ENCODE measurements around the gene GNAZ.

GNAZ gene

GRCh38 chr22:23153994-23154393 lies 83.7 kb downstream of the GNAZ start:
- Histone ChIP-seq H3K4me1 (ENCODE audit: control insufficient read depth in 1 of 2, insufficient read depth in 2 of 2, low read length in 2 of 2) (no peaks in the 10 kb centered on the region), H3K4me3 (ENCODE audit: low read depth in 1 of 2, low read length in 2 of 2) (no peak overlapping the region), H3K36me3 (ENCODE audit: control insufficient read depth in 1 of 2, insufficient read depth in 2 of 2, low read length in 2 of 2) (peaks cover 0 to 15% of the 10 kb centered on the region in 2 donors), H3K9me3 (ENCODE audit: control insufficient read depth in 1 of 2, low read length in 2 of 2) (no peaks in the 10 kb centered on the region), H3K27me3 (ENCODE audit: low read depth, low read length) (no peaks in the 10 kb centered on the region), H3K27ac (ENCODE audit: low read length) (no peak overlapping the region)

- no peak overlapping the region for H3K4me3 ChIP-seq (ENCODE audit: low read depth in 1 of 2, low read length in 2 of 2)
- no peak overlapping the region for H3K27ac ChIP-seq (ENCODE audit: low read length)
- no peaks in the 10 kb centered on the region for H3K27me3 ChIP-seq (ENCODE audit: low read depth, low read length)
- peaks cover 0 to 18% of the 10 kb centered on the region in 2 donors for H3K36me3 ChIP-seq (ENCODE audit: control insufficient read depth in 1 of 2, insufficient read depth in 2 of 2, low read length in 2 of 2)
- H3K9me3 ChIP-seq (ENCODE audit: control insufficient read depth in 1 of 2, low read length in 2 of 2): no peaks in the 10 kb centered on the region
- H3K4me1 ChIP-seq (ENCODE audit: control insufficient read depth in 1 of 2, insufficient read depth in 2 of 2, low read length in 2 of 2): no peaks in the 10 kb centered on the region
These were observed 84.1 kb downstream of the GNAZ start for GRCh38 chr22:23154461-23154860.

GRCh38 chr22:23155143-23155542 lies 84.8 kb downstream of the GNAZ start:
- Histone ChIP-seq H3K27ac (ENCODE audit: low read length) (no peak overlapping the region), H3K4me1 (ENCODE audit: control insufficient read depth in 1 of 2, insufficient read depth in 2 of 2, low read length in 2 of 2) (no peaks in the 10 kb centered on the region), H3K4me3 (ENCODE audit: low read depth in 1 of 2, low read length in 2 of 2) (no peak overlapping the region), H3K27me3 (ENCODE audit: low read depth, low read length) (no peaks in the 10 kb centered on the region), H3K36me3 (ENCODE audit: control insufficient read depth in 1 of 2, insufficient read depth in 2 of 2, low read length in 2 of 2) (peaks cover 0 to 13% of the 10 kb centered on the region in 2 donors), H3K9me3 (ENCODE audit: control insufficient read depth in 1 of 2, low read length in 2 of 2) (no peaks in the 10 kb centered on the region)

- Histone ChIP-seq H3K27me3 (ENCODE audit: low read depth, low read length) (no peaks in the 10 kb centered on the region), H3K4me1 (ENCODE audit: control insufficient read depth in 1 of 2, insufficient read depth in 2 of 2, low read length in 2 of 2) (no peaks in the 10 kb centered on the region), H3K9me3 (ENCODE audit: control insufficient read depth in 1 of 2, low read length in 2 of 2) (no peaks in the 10 kb centered on the region), H3K27ac (ENCODE audit: low read length) (no peak overlapping the region), H3K4me3 (ENCODE audit: low read depth in 1 of 2, low read length in 2 of 2) (no peak overlapping the region), H3K36me3 (ENCODE audit: control insufficient read depth in 1 of 2, insufficient read depth in 2 of 2, low read length in 2 of 2) (peaks cover 0 to 13% of the 10 kb centered on the region in 2 donors)
These were observed 85.5 kb downstream of the GNAZ start for GRCh38 chr22:23155831-23156230.

GRCh38 chr22:23156286-23156685 lies 86.0 kb downstream of the GNAZ start:
- Histone ChIP-seq H3K4me3 (ENCODE audit: low read depth in 1 of 2, low read length in 2 of 2) (no peak overlapping the region), H3K27me3 (ENCODE audit: low read depth, low read length) (no peaks in the 10 kb centered on the region), H3K27ac (ENCODE audit: low read length) (no peak overlapping the region), H3K4me1 (ENCODE audit: control insufficient read depth in 1 of 2, insufficient read depth in 2 of 2, low read length in 2 of 2) (no peaks in the 10 kb centered on the region), H3K9me3 (ENCODE audit: control insufficient read depth in 1 of 2, low read length in 2 of 2) (no peaks in the 10 kb centered on the region), H3K36me3 (ENCODE audit: control insufficient read depth in 1 of 2, insufficient read depth in 2 of 2, low read length in 2 of 2) (peaks cover 0 to 13% of the 10 kb centered on the region in 2 donors)

GRCh38 chr22:23157560-23158515 lies 87.5 kb downstream of the GNAZ start:
- peaks cover 0 to 11% of the 10 kb centered on the region in 2 donors for H3K36me3 ChIP-seq (ENCODE audit: control insufficient read depth in 1 of 2, insufficient read depth in 2 of 2, low read length in 2 of 2)
- H3K4me3 ChIP-seq (ENCODE audit: low read depth in 1 of 2, low read length in 2 of 2): no peak overlapping the region
- no peaks in the 10 kb centered on the region for H3K4me1 ChIP-seq (ENCODE audit: control insufficient read depth in 1 of 2, insufficient read depth in 2 of 2, low read length in 2 of 2)
- no peaks in the 10 kb centered on the region for H3K9me3 ChIP-seq (ENCODE audit: control insufficient read depth in 1 of 2, low read length in 2 of 2)
- no peaks in the 10 kb centered on the region for H3K27me3 ChIP-seq (ENCODE audit: low read depth, low read length)
- H3K27ac ChIP-seq (ENCODE audit: low read length): no peak overlapping the region

DNA sequence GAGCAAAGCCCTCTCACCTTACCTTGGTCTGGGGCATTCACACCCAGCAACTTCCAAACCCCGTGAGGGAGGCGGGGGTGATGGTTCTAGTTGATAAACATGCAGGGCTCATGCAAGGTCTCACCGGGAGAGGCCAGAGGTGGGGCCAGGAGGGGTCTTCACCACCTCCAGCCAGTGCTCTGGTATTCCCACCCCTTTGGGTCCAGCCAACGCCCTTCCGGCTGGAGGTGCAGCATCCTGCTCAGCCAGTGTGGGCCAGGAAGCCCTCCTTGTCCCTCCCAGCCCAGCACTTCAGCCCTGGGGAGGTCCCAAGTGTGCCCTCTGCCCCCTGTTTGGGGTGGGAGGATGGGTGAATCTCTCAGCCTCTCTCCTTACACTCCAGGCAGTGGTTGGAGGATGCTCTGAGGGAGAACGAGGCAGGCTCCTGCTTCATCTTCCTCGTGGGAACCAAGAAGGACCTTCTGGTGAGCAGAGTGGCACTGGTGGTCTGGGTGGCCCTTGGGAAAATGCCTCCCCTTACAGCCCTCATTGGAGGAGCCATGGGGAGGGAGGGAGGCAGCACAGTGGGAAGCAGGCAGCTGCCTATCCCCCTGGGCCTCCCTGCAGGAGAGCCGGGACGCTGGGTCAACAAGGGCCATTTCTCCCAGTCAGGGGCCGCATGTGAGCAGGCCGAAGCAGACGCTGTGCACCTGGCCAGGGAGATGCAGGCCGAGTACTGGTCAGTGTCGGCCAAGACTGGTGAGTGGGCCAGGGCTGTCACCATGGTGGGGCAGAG lies 88.4 kb downstream of the GNAZ start:
- H3K9me3 ChIP-seq (ENCODE audit: control insufficient read depth in 1 of 2, low read length in 2 of 2): no peaks in the 10 kb centered on the region
- no peaks in the 10 kb centered on the region for H3K27me3 ChIP-seq (ENCODE audit: low read depth, low read length)
- H3K4me1 ChIP-seq (ENCODE audit: control insufficient read depth in 1 of 2, insufficient read depth in 2 of 2, low read length in 2 of 2): no peaks in the 10 kb centered on the region
- no peak overlapping the region for H3K4me3 ChIP-seq (ENCODE audit: low read depth in 1 of 2, low read length in 2 of 2)
- peaks cover 0 to 11% of the 10 kb centered on the region in 2 donors for H3K36me3 ChIP-seq (ENCODE audit: control insufficient read depth in 1 of 2, insufficient read depth in 2 of 2, low read length in 2 of 2)
- no peak overlapping the region for H3K27ac ChIP-seq (ENCODE audit: low read length)

DNA sequence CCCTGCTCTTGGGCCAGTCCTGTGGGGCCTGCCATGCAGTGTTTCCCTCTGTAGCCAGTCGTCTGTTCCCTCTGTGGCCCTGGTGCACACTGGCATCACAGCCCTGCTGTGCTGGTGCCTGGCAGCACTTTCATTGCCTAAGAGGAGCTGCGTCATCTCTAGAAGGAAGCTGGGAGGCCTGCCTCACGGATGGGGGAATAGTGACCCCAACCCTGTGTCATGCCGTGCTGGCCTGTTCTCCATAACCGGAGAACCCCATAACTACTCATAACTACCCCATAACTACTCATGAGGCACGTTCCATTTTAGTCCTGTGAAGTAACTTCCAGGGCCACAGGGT lies 88.9 kb downstream of the GNAZ start:
- Histone ChIP-seq H3K4me3 (ENCODE audit: low read depth in 1 of 2, low read length in 2 of 2) (no peak overlapping the region), H3K9me3 (ENCODE audit: control insufficient read depth in 1 of 2, low read length in 2 of 2) (no peaks in the 10 kb centered on the region), H3K27ac (ENCODE audit: low read length) (no peak overlapping the region), H3K4me1 (ENCODE audit: control insufficient read depth in 1 of 2, insufficient read depth in 2 of 2, low read length in 2 of 2) (no peaks in the 10 kb centered on the region), H3K36me3 (ENCODE audit: control insufficient read depth in 1 of 2, insufficient read depth in 2 of 2, low read length in 2 of 2) (peaks cover 0 to 11% of the 10 kb centered on the region in 2 donors), H3K27me3 (ENCODE audit: low read depth, low read length) (no peaks in the 10 kb centered on the region)

- Histone ChIP-seq H3K27ac (ENCODE audit: low read length) (no peak overlapping the region), H3K36me3 (ENCODE audit: control insufficient read depth in 1 of 2, insufficient read depth in 2 of 2, low read length in 2 of 2) (peaks cover 0 to 11% of the 10 kb centered on the region in 2 donors), H3K4me3 (ENCODE audit: low read depth in 1 of 2, low read length in 2 of 2) (no peak overlapping the region), H3K9me3 (ENCODE audit: control insufficient read depth in 1 of 2, low read length in 2 of 2) (no peaks in the 10 kb centered on the region), H3K27me3 (ENCODE audit: low read depth, low read length) (no peaks in the 10 kb centered on the region), H3K4me1 (ENCODE audit: control insufficient read depth in 1 of 2, insufficient read depth in 2 of 2, low read length in 2 of 2) (no peaks in the 10 kb centered on the region)
These were observed 90.7 kb downstream of the GNAZ start for GRCh38 chr22:23161029-23161428.

DNA sequence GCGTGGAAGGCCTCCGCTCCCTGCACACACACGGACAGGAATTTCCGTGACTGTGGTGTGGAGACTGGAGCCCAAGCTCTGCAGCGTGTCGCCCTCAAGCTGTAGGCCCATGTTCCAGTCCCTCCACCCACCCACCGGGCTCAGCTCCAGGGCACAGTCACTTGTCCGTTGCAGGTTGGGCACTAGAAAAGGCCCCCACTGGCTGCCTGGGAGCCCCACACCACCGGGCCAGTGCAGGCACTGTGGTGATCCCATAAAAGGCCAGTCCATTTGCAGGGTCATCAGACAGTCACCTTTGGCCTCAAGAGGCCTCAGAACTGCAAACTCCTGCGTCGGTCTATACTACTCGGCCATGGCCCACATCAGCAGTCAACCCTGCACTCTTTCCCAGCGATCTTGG lies 91.3 kb downstream of the GNAZ start:
- H3K4me1 ChIP-seq (ENCODE audit: control insufficient read depth in 1 of 2, insufficient read depth in 2 of 2, low read length in 2 of 2): no peaks in the 10 kb centered on the region
- no peak overlapping the region for H3K27ac ChIP-seq (ENCODE audit: low read length)
- no peaks in the 10 kb centered on the region for H3K27me3 ChIP-seq (ENCODE audit: low read depth, low read length)
- H3K9me3 ChIP-seq (ENCODE audit: control insufficient read depth in 1 of 2, low read length in 2 of 2): no peaks in the 10 kb centered on the region
- H3K4me3 ChIP-seq (ENCODE audit: low read depth in 1 of 2, low read length in 2 of 2): no peak overlapping the region
- peaks cover 0 to 11% of the 10 kb centered on the region in 2 donors for H3K36me3 ChIP-seq (ENCODE audit: control insufficient read depth in 1 of 2, insufficient read depth in 2 of 2, low read length in 2 of 2)

GRCh38 chr22:23163665-23164064 lies 93.3 kb downstream of the GNAZ start:
- Histone ChIP-seq H3K27ac (ENCODE audit: low read length) (no peak overlapping the region), H3K36me3 (ENCODE audit: control insufficient read depth in 1 of 2, insufficient read depth in 2 of 2, low read length in 2 of 2) (peaks cover 0 to 8% of the 10 kb centered on the region in 2 donors), H3K27me3 (ENCODE audit: low read depth, low read length) (no peaks in the 10 kb centered on the region), H3K4me1 (ENCODE audit: control insufficient read depth in 1 of 2, insufficient read depth in 2 of 2, low read length in 2 of 2) (no peaks in the 10 kb centered on the region), H3K9me3 (ENCODE audit: control insufficient read depth in 1 of 2, low read length in 2 of 2) (no peaks in the 10 kb centered on the region), H3K4me3 (ENCODE audit: low read depth in 1 of 2, low read length in 2 of 2) (no peak overlapping the region)
